Measurements from ENCODE around the gene GAS7.
"Not testable (repeated sequence)": the region's sequence is repeated elsewhere in the genome, so short reads cannot be mapped to it uniquely, and the experiment has no call there.

Gene GAS7

GRCh38 chr17:10019941-10020451 is 178.4 kb downstream of the GAS7 start:
- DNase-seq (ENCODE audit: low spot score), result no peak

- no peak for DNase-seq (ENCODE audit: low spot score)
Observed at GRCh38 chr17:10018461-10018891, 179.9 kb downstream of the GAS7 start.

GRCh38 chr17:10016958-10017570 is 181.3 kb downstream of the GAS7 start:
- not testable (repeated sequence) for DNase-seq (ENCODE audit: low spot score)

GRCh38 chr17:10013365-10014112 is 184.9 kb downstream of the GAS7 start:
- no peak for DNase-seq (ENCODE audit: low spot score)

GRCh38 chr17:10010752-10011151 is 187.7 kb downstream of the GAS7 start:
- no peak for DNase-seq (ENCODE audit: low spot score)

- DNase-seq (ENCODE audit: low spot score), result no peak
Observed at GRCh38 chr17:10003705-10004104, 194.7 kb downstream of the GAS7 start.

GRCh38 chr17:10002567-10003360 is 195.6 kb downstream of the GAS7 start:
- DNase-seq (ENCODE audit: low spot score), result not testable (repeated sequence)

- no peak for DNase-seq (ENCODE audit: low spot score)
Observed at GRCh38 chr17:10001306-10001873, 197.0 kb downstream of the GAS7 start.

- no peak for DNase-seq (ENCODE audit: low spot score)
Observed at GRCh38 chr17:9999919-10000695, 198.3 kb downstream of the GAS7 start.

DNA sequence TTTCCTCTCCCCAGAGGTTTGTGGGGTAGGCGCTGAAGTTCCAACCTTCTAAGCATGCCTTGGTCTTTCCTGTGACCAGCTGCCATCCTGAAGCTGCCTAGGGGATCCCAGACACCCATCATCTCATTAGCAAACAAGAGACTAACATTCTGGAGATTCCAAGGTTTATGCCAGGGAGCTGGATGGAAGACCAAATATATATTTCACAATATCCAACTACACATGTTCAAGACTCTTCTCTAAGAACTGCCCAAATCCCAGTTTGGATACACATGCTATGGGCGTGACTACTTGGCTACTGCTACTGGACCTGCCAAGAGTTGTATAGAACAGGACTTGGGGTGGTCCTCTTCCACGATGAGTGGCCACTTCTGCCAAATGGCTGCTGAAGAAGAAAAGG is 200.3 kb downstream of the GAS7 start:
- no peak for DNase-seq (ENCODE audit: low spot score)

GRCh38 chr17:9994761-9995160 is 203.6 kb downstream of the GAS7 start:
- no peak for DNase-seq (ENCODE audit: low spot score)

DNA sequence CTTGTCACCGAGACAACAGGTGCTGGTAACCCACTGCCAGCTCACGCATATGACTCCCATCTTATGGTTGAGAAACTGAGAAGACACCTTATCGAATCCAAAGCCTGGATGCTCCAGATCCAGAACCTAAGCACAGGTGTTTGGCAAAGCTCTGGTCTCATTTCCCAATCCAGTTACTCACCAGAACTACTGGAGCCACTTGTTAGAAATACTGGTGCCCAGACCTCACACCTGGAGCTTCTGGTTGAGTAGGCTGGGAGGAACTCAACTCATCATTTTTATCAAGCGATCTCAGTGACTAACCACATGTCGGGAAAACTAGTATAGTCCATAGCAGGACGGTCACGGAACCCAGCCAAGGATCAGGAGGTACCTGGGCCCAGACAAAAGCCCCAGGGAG is 206.6 kb downstream of the GAS7 start:
- no peak for DNase-seq (ENCODE audit: low spot score)

DNA sequence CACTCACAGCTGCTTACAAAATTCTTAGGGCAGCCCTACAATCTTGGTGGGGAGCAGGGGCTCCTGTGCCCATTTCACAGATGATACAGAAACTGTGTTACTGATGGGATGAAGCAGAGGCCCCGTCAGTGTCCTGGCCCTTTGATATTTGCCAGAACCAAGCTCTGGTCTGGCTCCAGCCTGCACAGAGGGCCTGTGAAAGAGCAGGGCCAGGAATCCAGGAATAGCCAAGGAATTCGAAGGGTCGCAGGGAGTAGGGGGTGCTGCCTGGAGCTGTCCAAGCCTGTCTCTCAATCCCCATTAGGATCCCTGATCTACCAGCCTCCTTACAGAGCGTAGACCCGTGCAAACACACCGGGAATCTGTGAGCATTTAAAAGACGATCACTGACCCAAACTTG is 207.1 kb downstream of the GAS7 start:
- no peak for DNase-seq (ENCODE audit: low spot score)

GRCh38 chr17:9987779-9988585 is 210.4 kb downstream of the GAS7 start:
- peak; percentile 27 for DNase-seq (ENCODE audit: low spot score)

- no peak for DNase-seq (ENCODE audit: low spot score)
Observed at GRCh38 chr17:9986754-9987382, 211.5 kb downstream of the GAS7 start.

DNA sequence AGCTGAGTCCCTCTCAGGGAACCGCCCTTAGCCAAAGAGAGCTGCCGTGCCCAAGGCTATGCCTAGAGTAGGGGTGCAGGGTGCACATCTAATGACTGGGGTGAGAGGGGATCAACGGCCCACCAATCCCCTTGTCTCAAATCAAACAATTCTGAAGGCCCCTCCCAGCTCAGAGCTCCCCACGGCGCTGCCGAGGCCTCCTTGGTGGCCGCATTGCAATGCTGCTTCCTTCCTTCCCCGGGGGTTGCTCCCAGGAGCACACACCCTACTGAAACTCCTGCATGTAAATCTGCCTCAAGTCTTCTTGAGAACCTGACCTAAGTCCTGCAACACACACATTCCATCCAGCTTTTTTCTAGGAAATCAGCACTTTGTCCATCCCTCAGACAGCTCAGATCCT is 212.8 kb downstream of the GAS7 start:
- no peak for DNase-seq (ENCODE audit: low spot score)

GRCh38 chr17:9984768-9985167 is 213.6 kb downstream of the GAS7 start:
- DNase-seq (ENCODE audit: low spot score), result no peak

DNA sequence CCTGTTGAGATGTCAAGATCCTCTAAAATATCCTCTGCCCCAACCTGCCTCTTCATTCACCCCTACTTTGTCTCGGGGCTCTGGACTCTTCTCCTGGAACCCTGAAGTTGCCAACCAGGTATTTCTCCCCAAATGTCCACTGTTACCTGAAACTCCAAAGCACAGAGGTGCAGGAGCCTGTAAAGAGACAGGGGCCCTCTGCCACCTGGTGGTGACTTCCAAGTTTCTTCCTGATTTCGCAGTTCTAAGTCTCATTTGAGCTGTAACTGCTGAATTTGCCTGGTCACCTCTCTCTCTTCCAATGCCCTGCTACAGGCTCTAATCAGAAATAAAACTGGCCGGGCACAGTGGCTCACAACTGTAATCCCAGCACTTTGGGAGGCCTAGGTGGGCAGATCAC is 216.2 kb downstream of the GAS7 start:
- no peak for DNase-seq (ENCODE audit: low spot score)

GRCh38 chr17:9981344-9981915 is 217.0 kb downstream of the GAS7 start:
- no peak for DNase-seq (ENCODE audit: low spot score)

DNA sequence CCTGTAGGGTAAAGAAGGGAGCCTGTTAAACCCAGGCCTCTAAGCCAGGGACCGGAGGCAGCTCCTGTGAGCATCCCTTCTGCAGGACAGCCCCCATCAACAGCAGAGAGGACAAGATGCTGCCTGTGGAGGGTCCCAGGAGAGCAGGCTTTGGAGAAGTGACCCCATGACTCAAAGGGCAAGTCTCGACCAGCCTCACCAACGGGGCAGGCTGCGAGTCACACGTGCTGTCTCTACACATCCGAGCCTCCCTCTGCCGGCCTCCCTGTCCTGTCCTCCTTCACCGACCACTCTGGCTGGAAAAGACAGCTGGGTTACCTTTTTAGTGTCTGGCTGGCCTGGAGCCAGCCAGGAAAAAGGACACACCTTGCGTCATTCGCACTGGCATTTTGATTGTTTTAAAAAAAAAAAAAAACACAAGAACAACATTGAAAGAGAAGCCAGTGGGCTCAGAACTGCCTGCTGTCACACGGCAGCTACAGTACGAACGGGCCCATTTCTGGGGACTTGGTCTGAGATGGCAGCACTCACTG is 218.9 kb downstream of the GAS7 start:
- DNase-seq (ENCODE audit: low spot score), result no peak
